Glomerular endothelial cell (primary cell): Measurements from ENCODE around the gene TSPOAP1. TPM values are rescaled to one million over a fixed set of nuclear protein-coding genes. Genes with fewer than 3 reads are reported as not detected.
A peak's percentile ranks its signal among the peaks of the same experiment; 100 is the strongest.

Source experiments
- DNase-seq: peaks from one replicate; pipeline ENCODE4 v3.0.0-alpha.2; 2011; ENCODE audit warnings: low read depth, low spot score; ENCODE audit errors: extremely low read depth
- total RNA-seq: library from RNA; depleted of rRNA; stranded (reverse); fragments of >200 nt; gene quantifications from 2 replicates; pipeline ENCODE4 v1.2.3, GENCODE V29; 2015

The TSPOAP1 gene
- total RNA-seq, 1 donor from 2014 or later: 0.06 TPM

GRCh38 chr17:58362368-58363014 lies 33.9 kb upstream of the TSPOAP1 start:
- no peak for DNase-seq

- no peak for DNase-seq
These were observed 31.9 kb upstream of the TSPOAP1 start for GRCh38 chr17:58360296-58361063.

- no peak for DNase-seq
These were observed 30.0 kb upstream of the TSPOAP1 start for GRCh38 chr17:58358408-58359172.

GRCh38 chr17:58357312-58358297 lies 29.0 kb upstream of the TSPOAP1 start:
- DNase-seq: no peak

- no peak for DNase-seq
These were observed 27.6 kb upstream of the TSPOAP1 start for GRCh38 chr17:58356231-58356630.

- no peak for DNase-seq
These were observed 26.1 kb upstream of the TSPOAP1 start for GRCh38 chr17:58354541-58355216.

- no peak for DNase-seq
These were observed 24.8 kb upstream of the TSPOAP1 start for GRCh38 chr17:58353389-58353825.

- no peak for DNase-seq
These were observed 24.2 kb upstream of the TSPOAP1 start for GRCh38 chr17:58352596-58353388.

GRCh38 chr17:58351831-58352595 lies 23.4 kb upstream of the TSPOAP1 start, which contains the start of gene SUPT4H1:
Gene SUPT4H1, minus strand, starts transcription at chr17:58352201. Its CDS starts 66 bp downstream, at chr17:58352135.
- DNase-seq: peak; percentile 36

- no peak for DNase-seq
These were observed 22.6 kb upstream of the TSPOAP1 start for GRCh38 chr17:58351182-58351581.

GRCh38 chr17:58348038-58348437 lies 19.4 kb upstream of the TSPOAP1 start:
- DNase-seq: no peak

- no peak for DNase-seq
These were observed 16.9 kb upstream of the TSPOAP1 start for GRCh38 chr17:58345500-58345899.

- DNase-seq: no peak
These were observed 16.2 kb upstream of the TSPOAP1 start for GRCh38 chr17:58344791-58345157.

- DNase-seq: no peak
These were observed 15.6 kb upstream of the TSPOAP1 start for GRCh38 chr17:58344047-58344790.

GRCh38 chr17:58343131-58343530 lies 14.5 kb upstream of the TSPOAP1 start:
- no peak for DNase-seq

GRCh38 chr17:58341861-58342475 lies 13.4 kb upstream of the TSPOAP1 start:
- DNase-seq: no peak
